Cardiac fibroblast (primary cell): ENCODE results near the gene ARID1A.
"Not testable (repeated sequence)": the region's sequence is repeated elsewhere in the genome, so short reads cannot be mapped to it uniquely, and the experiment has no call there.

Experiments used
- DNase-seq, 2 donors: peaks; one replicate each; pipeline versions ENCODE4 v3.0.0 to v3.0.0-alpha.2; 2010; ENCODE audit warnings: low read depth in 2 of 2
- H3K4me3 ChIP-seq, 2 donors: replicated peaks in 1 of 2; 1 replicate in 1 of 2; 2 replicates in 1 of 2; pipeline ENCODE4 v1.5.1; 2011; ENCODE audit warnings: low read depth in 2 of 2, low read length in 2 of 2, mild to moderate bottlenecking in 2 of 2, moderate library complexity in 1 of 2
- CTCF ChIP-seq: IDR thresholded peaks from one replicate; pipeline ENCODE4 v1.5.1; 2011; ENCODE audit warnings: low read depth, mild to moderate bottlenecking, low read length, inconsistent platforms

Gene ARID1A

DNA sequence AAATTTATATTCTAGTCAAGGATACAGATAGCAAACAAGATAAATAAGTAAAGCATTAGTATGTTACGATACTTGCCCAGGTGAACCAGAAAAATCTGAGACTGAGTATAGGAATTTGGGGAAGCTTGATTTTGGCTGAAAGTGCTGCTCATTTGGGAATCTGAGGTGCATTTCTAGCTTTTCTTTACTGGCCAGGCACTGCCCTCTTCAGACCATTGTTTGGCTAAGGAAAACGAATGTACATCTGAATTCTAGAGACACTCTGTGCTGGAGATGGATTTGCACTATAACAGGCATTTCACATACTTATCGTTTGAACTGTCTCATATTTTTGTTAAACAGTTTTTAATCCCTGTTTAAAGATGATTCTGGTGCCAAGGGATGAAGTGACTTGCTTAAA is 23.4 kb downstream of the ARID1A start:
- no peak for TF ChIP-seq CTCF
- DNase-seq: peak in 1 of 2 donors; percentile 43
- H3K4me3 ChIP-seq: no peak overlapping the region

GRCh38 chr1:26721669-26722355 is 26.0 kb downstream of the ARID1A start:
- TF ChIP-seq CTCF: no peak
- no peak overlapping the region for H3K4me3 ChIP-seq
- DNase-seq: no peak

DNA sequence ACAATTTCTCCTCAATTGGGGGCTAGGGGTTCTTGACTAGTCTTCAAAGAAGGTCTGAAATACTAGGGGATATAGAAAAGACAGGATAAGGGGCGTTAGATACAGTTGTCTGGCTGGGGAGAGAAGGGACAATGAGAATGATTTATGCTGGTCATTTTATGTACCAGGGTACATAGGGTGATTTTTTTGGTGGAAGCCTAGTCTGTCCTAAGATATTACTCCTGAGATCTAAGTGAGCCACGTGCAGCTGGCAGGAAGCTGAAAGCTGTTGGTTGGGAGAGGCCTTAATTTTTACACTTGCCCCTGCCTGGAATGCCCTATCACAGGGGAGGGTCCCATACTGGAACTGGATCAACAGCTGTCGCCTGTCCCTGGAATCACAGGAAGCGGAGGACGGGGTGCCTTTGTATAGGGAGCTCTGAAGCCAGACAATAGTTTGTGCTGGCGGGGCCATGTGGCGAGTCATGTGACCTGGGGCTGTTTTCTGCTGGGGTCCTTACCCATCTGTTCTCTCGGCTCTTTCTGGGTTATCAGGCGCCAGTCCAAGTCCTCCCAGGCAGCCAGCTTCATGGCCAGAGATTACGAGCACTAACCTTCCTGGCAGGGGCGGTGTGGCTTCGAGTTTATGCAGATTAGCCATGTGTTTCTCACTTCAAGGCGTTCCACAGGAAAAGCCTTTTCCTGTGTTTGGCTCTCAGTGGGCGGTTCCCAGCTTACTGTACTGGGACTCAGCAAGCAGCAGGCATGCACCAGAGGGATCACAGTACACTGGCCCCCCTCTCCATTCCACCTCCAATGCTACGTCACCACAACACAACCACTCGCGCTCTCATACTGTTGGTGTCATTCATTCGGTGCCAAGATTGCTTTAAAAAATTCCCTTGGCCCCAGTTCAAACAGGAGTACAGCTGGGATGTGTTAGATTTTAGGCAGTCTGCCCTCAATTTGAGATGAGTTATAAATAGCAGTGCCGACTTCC is 27.5 kb downstream of the ARID1A start:
- H3K4me3 ChIP-seq: no peak overlapping the region
- no peak for TF ChIP-seq CTCF
- DNase-seq: peak; percentile 98 to 100

DNA sequence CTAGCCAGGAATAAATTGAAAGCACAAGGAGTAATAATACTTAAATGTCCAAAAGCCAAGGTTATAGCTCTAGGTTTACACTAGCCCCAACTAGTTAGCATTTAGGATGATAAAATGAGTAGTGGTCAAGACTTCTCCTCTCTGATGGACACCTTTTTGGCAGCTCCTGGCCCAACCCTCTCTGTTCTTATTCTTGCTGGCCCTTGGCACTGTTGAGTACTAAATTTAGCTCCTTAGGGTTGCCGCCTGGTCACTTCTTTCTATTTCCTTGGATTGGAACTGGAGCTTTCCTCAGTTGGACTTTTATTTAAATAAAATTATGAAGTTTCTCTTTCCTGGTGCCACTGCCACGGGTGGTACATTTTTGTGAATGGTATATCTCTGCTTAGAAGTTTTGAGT is 28.3 kb downstream of the ARID1A start:
- no peak overlapping the region for H3K4me3 ChIP-seq
- DNase-seq: no peak
- no peak for TF ChIP-seq CTCF

GRCh38 chr1:26724926-26725325 is 29.1 kb downstream of the ARID1A start:
- DNase-seq: no peak
- no peak for TF ChIP-seq CTCF

GRCh38 chr1:26725904-26726303 is 30.1 kb downstream of the ARID1A start:
- not testable (repeated sequence) for H3K4me3 ChIP-seq
- DNase-seq: peak in 1 of 2 donors; percentile 74

More at GRCh38 chr1:26724926-26725325, 29.1 kb downstream of the ARID1A start:
- no peak overlapping the region for H3K4me3 ChIP-seq

GRCh38 chr1:26726784-26727183 is 31.0 kb downstream of the ARID1A start:
- DNase-seq: no peak
- no peak for TF ChIP-seq CTCF
- no peak overlapping the region for H3K4me3 ChIP-seq
